Renal pelvis (tissue), 4 donors: ENCODE results near the gene DUSP8. TPM values are rescaled to one million over a fixed set of nuclear protein-coding genes. Genes with fewer than 3 reads are reported as not detected.
A peak's percentile ranks its signal among the peaks of the same experiment; 100 is the strongest.
"Not testable (repeated sequence)": the region's sequence is repeated elsewhere in the genome, so short reads cannot be mapped to it uniquely, and the experiment has no call there.

Experiments
- DNase-seq: peaks from one replicate; pipeline ENCODE4 v3.0.0-alpha.2; 2013
- polyA plus RNA-seq, 3 donors: library from polyadenylated mRNA; unstranded; fragments of 120-200 nt; gene quantifications; one replicate each; pipeline ENCODE4 v1.2.1, GENCODE V29; 2013; ENCODE audit not compliant: insufficient read length in 3 of 3

DUSP8 gene
- polyA plus RNA-seq, 3 donors: 3.0 to 4.0 (median 3.6) TPM

DNA sequence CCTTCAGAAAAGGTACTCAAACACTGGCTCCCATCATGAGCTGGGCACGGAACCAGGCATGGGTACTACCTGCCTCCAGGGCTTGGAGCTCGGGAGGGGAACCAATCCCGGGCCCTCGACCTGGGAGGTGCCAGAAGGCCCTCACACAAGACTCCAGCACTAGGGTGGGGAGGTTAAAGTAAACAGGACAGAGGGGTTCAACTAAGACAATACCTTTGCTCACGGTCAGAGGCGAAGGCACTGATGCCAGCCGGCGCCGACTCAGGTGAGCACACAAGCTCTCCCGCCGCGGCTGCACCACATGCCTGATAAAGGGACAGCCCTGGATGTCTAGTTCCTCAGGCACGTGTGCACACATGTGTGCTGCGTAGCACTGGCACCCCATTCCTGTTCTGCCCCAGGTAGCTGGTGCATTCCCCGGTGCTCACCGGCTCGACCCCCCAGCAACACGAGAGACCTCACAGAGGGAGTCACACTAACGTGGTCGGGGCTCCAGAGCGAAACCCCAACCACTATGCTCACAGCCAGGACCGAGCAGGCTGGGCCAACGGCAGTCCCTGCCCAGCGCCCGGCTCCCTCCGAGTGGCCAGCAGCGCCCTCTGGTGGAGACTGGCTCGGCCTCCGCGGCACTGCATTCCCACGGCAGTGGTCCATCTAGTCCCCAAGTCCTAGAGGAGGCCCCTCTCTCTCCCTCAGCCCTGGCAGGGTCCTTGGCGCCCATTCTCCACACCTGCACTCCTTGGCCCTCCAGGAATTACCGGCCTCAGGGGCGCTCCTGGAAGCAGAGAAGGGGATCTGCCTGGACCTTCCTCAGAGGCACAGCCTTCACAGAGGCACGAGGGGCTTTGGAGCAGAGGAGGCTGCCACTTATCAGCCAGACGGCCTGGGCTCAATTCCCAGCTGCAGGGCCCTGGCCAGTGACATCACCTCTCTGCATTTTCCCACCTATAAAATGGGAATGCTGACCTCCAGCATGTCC lies 56.7 kb downstream of the DUSP8 start:
- peak; percentile 61 for DNase-seq

GRCh38 chr11:1514336-1515061 lies 57.6 kb downstream of the DUSP8 start:
- DNase-seq: no peak

GRCh38 chr11:1513326-1514296 lies 58.5 kb downstream of the DUSP8 start:
- no peak for DNase-seq

DNA sequence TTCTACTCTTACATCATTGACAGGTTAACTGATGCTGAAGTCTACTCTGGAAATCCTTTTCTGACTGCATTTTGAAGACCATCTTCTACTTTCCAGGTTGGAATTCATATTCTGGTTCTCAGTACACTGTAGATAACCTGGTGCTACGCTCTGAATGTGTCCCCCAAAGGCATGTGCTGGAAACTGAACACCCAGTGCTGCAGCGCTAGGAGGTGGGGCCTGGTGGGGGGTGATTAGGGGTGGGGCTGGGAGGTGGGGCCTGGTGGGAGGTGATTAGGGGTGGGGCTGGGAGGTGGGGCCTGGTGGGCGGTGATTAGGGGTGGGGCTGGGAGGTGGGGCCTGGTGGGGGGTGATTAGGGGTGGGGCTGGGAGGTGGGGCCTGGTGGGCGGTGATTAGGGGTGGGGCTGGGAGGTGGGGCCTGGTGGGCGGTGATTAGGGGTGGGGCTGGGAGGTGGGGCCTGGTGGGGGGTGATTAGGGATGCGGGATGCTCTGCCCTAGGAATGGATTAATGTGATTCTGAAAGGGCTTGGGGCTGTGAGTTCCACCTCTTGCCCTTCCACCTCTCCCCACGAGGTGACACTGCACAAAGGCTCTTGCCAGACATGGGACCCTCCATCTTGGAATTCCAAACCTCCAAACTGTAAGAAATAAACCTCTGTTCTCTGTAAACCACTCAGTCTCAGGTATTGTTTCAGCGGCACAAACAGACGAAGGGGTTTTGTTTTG lies 59.4 kb downstream of the DUSP8 start:
- not testable (repeated sequence) for DNase-seq

DNA sequence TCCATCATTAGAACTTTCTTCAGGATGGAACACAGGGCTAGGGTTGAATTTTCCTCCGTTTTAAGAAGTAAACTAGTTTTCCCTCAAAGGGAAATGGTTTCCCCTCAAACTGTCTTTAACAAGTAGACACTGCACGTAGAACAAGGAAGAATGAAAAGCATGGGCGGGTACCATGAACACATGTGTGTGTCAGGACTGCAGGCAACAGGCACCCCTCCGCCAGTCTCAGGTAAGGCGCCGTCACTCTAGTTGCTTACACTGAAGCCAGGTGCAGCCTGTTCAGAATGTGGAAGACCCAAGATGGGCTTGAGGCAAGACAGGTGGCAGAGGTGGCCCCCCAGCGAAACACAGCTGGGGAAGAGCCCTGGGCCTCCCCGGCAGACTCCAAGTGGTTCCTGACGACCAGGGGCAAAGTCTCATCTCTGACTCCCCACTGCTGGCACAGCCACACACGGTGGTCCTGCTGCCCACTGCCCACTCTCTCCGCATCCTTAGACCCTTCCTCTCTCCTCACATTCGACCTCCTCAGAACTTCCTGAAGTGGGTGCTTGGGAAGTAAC lies 60.1 kb downstream of the DUSP8 start:
- no peak for DNase-seq

DNA sequence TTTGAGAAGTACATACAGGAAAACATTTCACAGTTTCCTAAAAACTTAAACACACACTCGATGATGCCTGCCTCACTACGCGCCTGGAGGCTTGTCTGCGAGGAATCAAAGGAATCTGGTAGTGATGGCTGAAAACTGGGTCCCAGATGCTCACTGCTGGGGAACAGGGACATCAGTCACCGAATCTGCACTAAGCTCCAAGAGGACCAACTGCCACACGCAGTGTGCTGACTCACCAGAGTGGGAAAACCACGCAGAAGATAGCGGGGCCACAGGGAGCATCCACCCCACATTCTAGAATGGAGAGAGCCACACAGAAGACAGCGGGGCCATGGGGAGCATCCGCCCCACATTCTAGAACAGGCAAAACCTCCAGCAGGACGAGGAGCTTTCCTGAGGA lies 61.1 kb downstream of the DUSP8 start:
- no peak for DNase-seq

- DNase-seq: not testable (repeated sequence)
These were observed 61.7 kb downstream of the DUSP8 start for GRCh38 chr11:1510351-1510750.

GRCh38 chr11:1509626-1510255 lies 62.3 kb downstream of the DUSP8 start:
- DNase-seq: no peak

GRCh38 chr11:1508986-1509385 lies 63.1 kb downstream of the DUSP8 start:
- DNase-seq: no peak

- no peak for DNase-seq
These were observed 63.6 kb downstream of the DUSP8 start for GRCh38 chr11:1508491-1508891.

- DNase-seq: no peak
These were observed 64.5 kb downstream of the DUSP8 start for GRCh38 chr11:1507381-1508140.

DNA sequence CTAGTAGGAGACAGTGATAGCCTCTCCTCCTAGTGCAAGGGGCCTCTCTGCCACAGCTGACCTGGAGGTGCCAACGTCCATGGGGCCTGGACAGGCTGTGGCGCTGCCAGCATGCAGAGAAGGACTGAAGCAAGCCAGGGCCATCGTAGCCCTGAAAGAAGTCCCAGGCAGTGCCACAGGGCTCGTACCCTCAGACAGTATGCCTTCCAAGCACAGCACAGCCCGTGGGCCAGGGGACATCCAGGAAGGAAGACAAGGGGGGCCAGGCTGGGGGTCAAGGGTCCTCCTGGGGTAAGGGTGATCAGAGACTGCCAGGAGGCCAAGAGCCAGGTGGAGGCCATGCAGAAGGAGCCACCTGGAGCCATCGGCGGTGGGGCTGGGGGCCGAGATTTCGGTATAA lies 65.1 kb downstream of the DUSP8 start:
- DNase-seq: no peak

DNA sequence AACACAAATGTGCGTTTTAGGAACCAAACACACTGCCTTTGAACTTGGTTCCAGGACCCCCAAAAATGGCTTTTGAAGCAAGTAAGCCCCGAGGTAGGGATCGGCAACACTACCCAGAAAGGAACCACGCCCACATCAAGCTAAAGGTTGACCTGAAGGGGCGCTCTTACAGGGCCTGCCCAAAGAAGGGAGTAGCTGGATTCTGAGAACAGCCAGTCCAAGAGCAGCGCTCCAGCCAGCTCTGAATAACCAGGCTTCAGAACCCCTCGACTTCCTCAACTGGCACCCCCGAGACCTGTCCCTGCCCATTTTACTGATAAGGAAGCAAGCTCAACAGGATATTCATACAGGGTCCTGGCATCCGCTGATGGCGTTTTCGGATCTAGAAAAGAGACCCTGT lies 66.6 kb downstream of the DUSP8 start:
- DNase-seq: no peak

GRCh38 chr11:1504581-1505290 lies 67.3 kb downstream of the DUSP8 start:
- DNase-seq: no peak

DNA sequence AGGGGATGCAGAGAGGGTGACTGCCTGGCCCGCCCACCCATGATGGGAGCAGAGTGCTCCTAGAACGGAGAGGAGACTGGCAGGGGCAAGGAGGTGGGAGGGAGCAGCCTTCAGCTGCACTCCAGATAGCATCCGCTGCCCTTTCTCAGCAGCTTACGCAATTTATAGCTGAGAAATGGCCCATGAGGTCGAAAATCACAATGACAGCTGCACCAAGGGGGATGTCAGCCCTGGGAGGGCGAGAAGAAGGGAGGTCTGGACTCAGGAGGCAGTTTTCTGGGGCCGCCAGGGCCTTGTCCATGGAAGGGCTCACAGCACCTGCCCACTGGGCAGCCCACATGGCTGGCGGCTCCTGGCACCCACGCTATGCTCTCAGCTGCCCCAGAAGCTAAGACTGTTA lies 67.9 kb downstream of the DUSP8 start:
- DNase-seq: no peak
